Posterior cingulate gyrus (tissue), 11 donors: ENCODE data around the gene ZDHHC6.
"Not testable (repeated sequence)": the region's sequence is repeated elsewhere in the genome, so short reads cannot be mapped to it uniquely, and the experiment has no call there.

Experiments
- DNase-seq, 10 donors: peaks; one replicate each; pipeline versions ENCODE4 v3.0.0 to v3.0.0-alpha.2; 2020 to 2021; ENCODE audit warnings: mixed read lengths in 3 of 10
- intact Hi-C: fragments of 100-400 bp; cut with DNase I; formaldehyde crosslinking; loops from one replicate; pipeline ENCODE4 v1.15.1; 2023

Gene ZDHHC6

GRCh38 chr10:112394475-112394875 is 52.2 kb downstream of the ZDHHC6 start:
- intact Hi-C loops, result no loop called here
- DNase-seq, result no peak

DNA sequence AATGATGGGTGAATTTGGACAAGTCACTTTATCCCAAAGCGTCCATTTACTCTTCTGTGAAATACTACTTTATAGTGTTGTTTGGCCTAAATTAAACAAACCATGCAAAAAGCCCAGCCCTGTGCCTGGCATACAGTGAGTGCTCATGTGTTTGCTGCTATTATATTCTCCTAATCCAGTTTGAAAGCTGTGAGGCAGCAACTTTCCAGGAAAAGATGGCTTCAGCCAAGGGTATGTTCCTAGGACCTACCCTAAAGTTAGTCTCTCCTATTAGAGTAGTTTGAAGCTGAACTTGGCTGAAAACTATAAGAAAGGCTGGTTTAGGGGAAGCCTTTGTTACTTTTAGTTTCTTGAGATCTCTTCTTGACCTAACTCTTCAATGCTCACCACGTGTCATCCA is 52.9 kb downstream of the ZDHHC6 start:
- DNase-seq, result no peak
- intact Hi-C loops, result no loop called here

GRCh38 chr10:112393341-112393740 is 53.4 kb downstream of the ZDHHC6 start:
- intact Hi-C loops, result no loop called here
- DNase-seq, result no peak

- intact Hi-C loops, result no loop called here
- DNase-seq, result no peak
Observed at GRCh38 chr10:112390125-112390703, 56.5 kb downstream of the ZDHHC6 start.

- intact Hi-C loops, result no loop called here
- DNase-seq, result no peak
Observed at GRCh38 chr10:112389271-112389822, 57.4 kb downstream of the ZDHHC6 start.

- intact Hi-C loops, result no loop called here
- no peak for DNase-seq
Observed at GRCh38 chr10:112388548-112388947, 58.2 kb downstream of the ZDHHC6 start.

- intact Hi-C loops, DNase-seq: not testable (repeated sequence)
Observed at GRCh38 chr10:112388056-112388455, 58.7 kb downstream of the ZDHHC6 start.

GRCh38 chr10:112385201-112385600 is 61.5 kb downstream of the ZDHHC6 start:
- intact Hi-C loops, result no loop called here
- no peak for DNase-seq

DNA sequence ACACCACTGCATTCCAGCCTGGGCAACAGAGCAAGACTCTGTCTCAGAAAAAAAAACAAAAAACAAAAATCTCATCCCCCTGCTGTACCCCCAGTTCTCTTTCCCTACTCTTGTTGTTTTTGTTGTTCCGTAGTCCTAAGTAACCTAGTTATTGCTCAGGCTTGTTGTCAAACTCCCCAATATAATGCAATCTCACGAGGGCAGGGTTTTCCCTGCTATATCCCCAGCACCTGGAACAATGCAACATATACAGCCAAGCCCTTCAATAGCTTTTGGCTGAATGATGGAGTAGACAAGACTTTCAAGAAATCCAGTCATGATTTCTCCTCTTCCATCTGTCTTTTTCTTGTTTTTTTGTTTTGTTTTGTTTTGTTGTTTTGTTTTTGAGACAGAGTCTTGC is 62.6 kb downstream of the ZDHHC6 start:
- no peak for DNase-seq
- intact Hi-C loops, result no loop called here

DNA sequence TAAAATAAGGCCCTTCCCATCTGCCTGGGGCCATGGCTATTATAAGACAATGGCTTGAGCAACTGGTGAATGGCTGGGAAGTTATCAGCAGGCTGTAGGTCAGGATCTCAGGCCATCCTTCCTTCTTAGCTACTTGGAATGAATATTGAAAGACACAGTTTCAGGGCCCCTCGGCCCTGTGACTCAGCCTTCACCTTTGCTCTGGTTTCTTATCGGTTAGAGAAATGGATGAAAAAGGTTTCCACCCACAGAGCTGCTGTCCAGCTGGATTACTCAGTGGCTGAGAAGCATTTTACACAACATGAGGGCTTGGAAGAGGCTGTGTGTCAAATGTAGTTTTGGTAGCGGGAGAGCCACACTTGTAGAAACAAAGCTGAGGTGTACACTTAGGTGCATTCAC is 63.4 kb downstream of the ZDHHC6 start:
- no peak for DNase-seq
- intact Hi-C loops, result no loop called here

DNA sequence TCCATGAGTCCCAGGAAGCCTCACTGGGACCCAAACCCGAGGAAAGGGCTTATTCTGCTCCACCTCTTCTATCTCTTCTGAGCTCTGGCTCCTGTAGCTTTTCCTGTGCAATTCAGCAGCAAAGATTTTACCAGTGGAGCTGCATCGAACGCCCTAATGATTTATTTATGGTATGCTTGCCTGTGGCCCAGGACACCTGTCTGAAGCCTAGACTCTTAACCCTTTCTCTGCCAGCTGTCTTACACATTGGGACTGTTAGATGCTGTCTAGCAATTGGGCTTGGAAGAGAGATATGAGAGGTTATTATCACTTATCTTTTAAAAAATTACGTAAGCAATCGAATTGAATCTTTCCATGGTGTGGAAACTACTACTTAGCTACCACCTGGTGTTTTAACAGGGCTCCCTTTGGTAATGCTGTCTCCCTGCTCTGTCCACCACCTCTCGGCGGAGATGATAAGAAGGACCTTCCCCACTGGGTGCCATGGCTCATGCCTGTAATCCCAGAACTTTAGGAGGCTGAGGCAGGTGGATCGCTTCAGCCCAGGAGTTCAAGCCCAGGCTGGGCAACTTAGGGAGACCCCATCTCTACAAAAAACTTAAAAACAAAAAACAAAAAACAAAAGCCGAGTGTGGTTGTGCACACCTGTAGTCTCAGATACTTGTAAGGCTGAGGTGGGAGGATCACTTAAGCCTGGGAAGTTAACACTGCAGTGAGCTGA is 64.0 kb downstream of the ZDHHC6 start:
- DNase-seq, result no peak
- intact Hi-C loops, result no loop called here
